ENCODE measurements around the gene TSPAN8.

Gene TSPAN8

DNA sequence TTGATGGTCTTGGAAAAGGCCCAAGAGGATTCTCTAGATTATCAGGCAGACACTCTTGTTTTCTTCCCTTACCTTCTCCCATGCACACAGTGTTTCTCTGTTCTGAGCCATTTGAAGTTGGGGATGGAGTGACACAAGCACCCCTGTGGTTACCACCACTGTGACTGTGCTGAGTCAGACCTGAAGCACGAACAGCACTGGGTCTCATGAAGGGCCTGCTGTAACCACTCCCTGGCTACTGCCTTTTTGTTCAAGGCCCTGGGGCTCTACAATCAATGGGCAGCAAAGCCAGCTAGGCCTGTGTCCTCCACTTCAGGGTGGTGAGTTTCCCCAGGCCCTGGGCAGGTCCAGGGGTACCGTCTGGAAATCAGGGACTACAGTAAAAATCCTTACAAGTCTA, 65.5 kb downstream of the TSPAN8 start:
- no peak for DNase-seq (ENCODE audit: low read depth)
- TF ChIP-seq, protein P1, sequence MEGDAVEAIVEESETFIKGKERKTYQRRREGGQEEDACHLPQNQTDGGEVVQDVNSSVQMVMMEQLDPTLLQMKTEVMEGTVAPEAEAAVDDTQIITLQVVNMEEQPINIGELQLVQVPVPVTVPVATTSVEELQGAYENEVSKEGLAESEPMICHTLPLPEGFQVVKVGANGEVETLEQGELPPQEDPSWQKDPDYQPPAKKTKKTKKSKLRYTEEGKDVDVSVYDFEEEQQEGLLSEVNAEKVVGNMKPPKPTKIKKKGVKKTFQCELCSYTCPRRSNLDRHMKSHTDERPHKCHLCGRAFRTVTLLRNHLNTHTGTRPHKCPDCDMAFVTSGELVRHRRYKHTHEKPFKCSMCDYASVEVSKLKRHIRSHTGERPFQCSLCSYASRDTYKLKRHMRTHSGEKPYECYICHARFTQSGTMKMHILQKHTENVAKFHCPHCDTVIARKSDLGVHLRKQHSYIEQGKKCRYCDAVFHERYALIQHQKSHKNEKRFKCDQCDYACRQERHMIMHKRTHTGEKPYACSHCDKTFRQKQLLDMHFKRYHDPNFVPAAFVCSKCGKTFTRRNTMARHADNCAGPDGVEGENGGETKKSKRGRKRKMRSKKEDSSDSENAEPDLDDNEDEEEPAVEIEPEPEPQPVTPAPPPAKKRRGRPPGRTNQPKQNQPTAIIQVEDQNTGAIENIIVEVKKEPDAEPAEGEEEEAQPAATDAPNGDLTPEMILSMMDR (IDR thresholded peaks at IDR 0.05; ENCODE audit: low read depth, low read length, missing control alignments): no peak
- no peak overlapping the region for H3K4me3 ChIP-seq (ENCODE audit: low read depth, low read length)

DNA sequence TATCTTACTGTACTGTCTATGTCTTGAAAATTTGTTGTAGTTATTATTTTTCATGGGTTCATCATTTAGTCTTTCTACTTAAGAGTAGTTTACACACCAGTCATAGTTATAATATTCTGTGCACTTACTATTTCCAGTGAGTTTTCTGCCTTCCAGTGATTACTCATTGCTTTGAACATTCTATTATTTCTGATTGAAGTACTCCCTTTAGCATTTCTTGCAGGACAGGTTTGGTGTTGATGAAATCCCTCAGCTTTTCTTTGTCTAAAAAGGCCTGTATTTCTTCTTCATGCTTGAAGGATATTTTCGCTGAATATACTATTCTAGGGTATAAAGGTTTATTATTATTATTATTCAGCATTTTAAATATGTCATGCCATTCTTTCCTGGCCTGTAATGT, 66.8 kb downstream of the TSPAN8 start:
- no peak overlapping the region for H3K4me3 ChIP-seq (ENCODE audit: low read depth, low read length)
- DNase-seq (ENCODE audit: low read depth): no peak
- TF ChIP-seq, protein P1 (IDR thresholded peaks at IDR 0.05; ENCODE audit: low read depth, low read length, missing control alignments): no peak

DNA sequence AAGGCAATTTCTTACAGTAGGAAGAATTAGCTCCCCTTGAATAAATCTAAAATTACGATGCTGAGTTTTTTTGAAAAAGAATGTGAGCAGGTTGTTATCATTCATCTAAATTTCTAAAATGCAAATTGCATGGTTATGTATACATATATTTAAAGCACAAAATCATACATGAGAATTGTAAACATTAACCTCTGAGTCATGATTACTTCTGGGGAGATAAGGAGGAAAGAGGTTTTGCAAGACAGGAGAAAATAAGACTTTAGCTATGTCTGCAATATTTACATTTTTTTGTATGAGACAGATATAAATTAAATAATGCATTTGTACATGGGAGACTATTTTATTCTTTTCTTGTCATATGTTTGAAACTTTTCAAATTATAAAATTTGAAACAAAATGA, 72.2 kb downstream of the TSPAN8 start:
- H3K4me3 ChIP-seq (ENCODE audit: low read depth, low read length): no peak overlapping the region
- TF ChIP-seq, protein P1 (IDR thresholded peaks at IDR 0.05; ENCODE audit: low read depth, low read length, missing control alignments): no peak
- no peak for DNase-seq (ENCODE audit: low read depth)

DNA sequence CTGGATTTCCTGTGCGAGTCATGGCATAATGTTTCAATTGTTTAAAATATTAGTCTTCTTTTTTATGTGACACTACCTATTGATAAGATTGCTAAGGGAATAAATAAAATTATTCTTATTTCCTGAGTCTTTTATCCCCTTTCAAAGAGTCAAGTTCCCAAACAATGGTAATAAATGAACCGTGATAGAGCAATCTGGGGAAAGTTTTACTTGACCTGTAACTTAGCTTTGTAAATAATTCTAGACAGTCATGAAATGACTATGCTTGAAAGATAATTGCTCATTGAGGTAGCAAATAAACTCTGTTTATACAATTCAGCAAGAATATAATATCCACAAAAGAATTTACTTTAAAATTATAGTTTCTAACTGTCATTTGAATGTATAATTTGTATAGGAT, 82.1 kb downstream of the TSPAN8 start:
- TF ChIP-seq, protein P1 (IDR thresholded peaks at IDR 0.05; ENCODE audit: low read depth, low read length, missing control alignments): no peak
- DNase-seq (ENCODE audit: low read depth): no peak
- H3K4me3 ChIP-seq (ENCODE audit: low read depth, low read length): no peak overlapping the region
